DOHH2 (cell line): ENCODE data around the gene CAMTA1.

Source experiments
- H3F3A ChIP-seq: fragments of 200-600 bp; sonication (generic), shearing (Covaris generic); 2 replicates; pipeline ENCODE4 v1.6.0; 2016; ENCODE audit warnings: antibody characterized with exemption, mild to moderate bottlenecking; ENCODE audit not compliant: control insufficient read depth, insufficient read depth
- H3K27ac ChIP-seq: fragments of 200-600 bp; sonication (generic); 2 replicates; pipeline ENCODE4 v1.5.1; 2014; ENCODE audit warnings: low read depth, mild to moderate bottlenecking, low read length, moderate library complexity
- H3K27me3 ChIP-seq: fragments of 200-600 bp; sonication (generic); 2 replicates; pipeline ENCODE4 v1.6.1; 2014; ENCODE audit warnings: mild to moderate bottlenecking, low read length, mixed read lengths; ENCODE audit not compliant: control insufficient read depth
- H3K36me3 ChIP-seq: fragments of 200-600 bp; sonication (generic); 2 replicates; pipeline ENCODE4 v1.6.1; 2014; ENCODE audit warnings: mild to moderate bottlenecking, low read length, moderate library complexity, mixed read lengths; ENCODE audit not compliant: control insufficient read depth
- H3K4me1 ChIP-seq: fragments of 200-600 bp; sonication (generic); 2 replicates; pipeline ENCODE4 v1.6.1; 2014; ENCODE audit warnings: mild to moderate bottlenecking, low read length, mixed read lengths; ENCODE audit not compliant: control insufficient read depth
- H3K4me2 ChIP-seq: fragments of 200-600 bp; sonication (generic); 2 replicates; pipeline ENCODE4 v1.6.0; 2014; ENCODE audit warnings: mild to moderate bottlenecking, low read length, moderate library complexity
- H3K4me3 ChIP-seq: fragments of 200-600 bp; sonication (generic); 2 replicates; pipeline ENCODE4 v1.5.1; 2014; ENCODE audit warnings: mild to moderate bottlenecking, low read length, mixed read lengths
- H3K79me2 ChIP-seq: fragments of 200-600 bp; sonication (generic); 2 replicates; pipeline ENCODE4 v1.6.1; 2014; ENCODE audit warnings: mild to moderate bottlenecking, low read length, mixed read lengths; ENCODE audit not compliant: control insufficient read depth
- H3K9me2 ChIP-seq: fragments of 200-600 bp; sonication (generic); replicated peaks from 2 replicates; pipeline ENCODE4 v1.6.1; 2014; ENCODE audit warnings: mild to moderate bottlenecking, low read length, mixed read lengths; ENCODE audit not compliant: control insufficient read depth
- H3K9me3 ChIP-seq: fragments of 200-600 bp; sonication (generic); 2 replicates; pipeline ENCODE4 v1.6.1; 2014; ENCODE audit warnings: antibody characterized with exemption, low read length, mixed read lengths; ENCODE audit not compliant: control insufficient read depth, insufficient read depth
- H4K20me1 ChIP-seq: fragments of 200-600 bp; sonication (generic); 2 replicates; pipeline ENCODE4 v1.6.0; 2014; ENCODE audit warnings: low read depth, mild to moderate bottlenecking, antibody characterized with exemption, low read length, moderate library complexity; ENCODE audit not compliant: control insufficient read depth, insufficient read depth
- CTCF ChIP-seq: fragments of 200-600 bp; sonication (generic); IDR thresholded peaks from one replicate; pipeline ENCODE4 v1.5.1; 2014; ENCODE audit warnings: antibody characterized with exemption, mild to moderate bottlenecking, low read depth, low read length; ENCODE audit not compliant: poor library complexity, severe bottlenecking
- EZH2phosphoT487 ChIP-seq: fragments of 200-600 bp; sonication (generic); IDR thresholded peaks from 2 replicates; pipeline ENCODE4 v1.6.1; 2017; ENCODE audit warnings: borderline replicate concordance, mild to moderate bottlenecking, antibody characterized with exemption, low read length, moderate library complexity, mixed read lengths

CAMTA1 gene

DNA sequence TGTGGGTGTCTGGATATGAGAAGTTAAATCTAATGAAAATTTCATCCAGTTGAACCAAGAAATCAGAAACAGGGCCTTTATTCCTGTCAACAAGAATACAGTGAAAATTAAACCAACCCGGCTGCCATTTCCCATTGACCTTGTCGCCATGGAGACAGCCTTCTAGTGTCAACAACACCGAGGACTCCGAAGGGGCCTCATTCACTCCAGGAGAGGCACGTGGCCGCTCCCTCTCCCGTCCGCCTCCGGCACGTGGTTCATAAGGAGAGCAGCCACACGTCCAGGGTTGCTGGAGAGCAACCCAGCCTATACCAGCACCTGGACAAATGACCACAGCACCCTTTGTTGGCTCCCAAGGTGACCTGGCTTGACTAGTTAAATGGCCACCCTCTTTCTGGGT lies 865.5 kb downstream of the CAMTA1 start:
- no peaks in the 10 kb centered on the region for H3K9me3 ChIP-seq
- no peaks in the 10 kb centered on the region for H4K20me1 ChIP-seq
- H3K36me3 ChIP-seq = no peaks in the 10 kb centered on the region
- no peaks in the 10 kb centered on the region for H3F3A ChIP-seq
- H3K4me3 ChIP-seq = no peak overlapping the region
- no peaks in the 10 kb centered on the region for H3K9me2 ChIP-seq
- no peak overlapping the region for H3K27ac ChIP-seq
- H3K4me2 ChIP-seq = no peak overlapping the region
- no peak for TF ChIP-seq CTCF
- no peak for TF ChIP-seq EZH2phosphoT487
- no peaks in the 10 kb centered on the region for H3K4me1 ChIP-seq
- H3K79me2 ChIP-seq = no peaks in the 10 kb centered on the region
- H3K27me3 ChIP-seq = no peaks in the 10 kb centered on the region

DNA sequence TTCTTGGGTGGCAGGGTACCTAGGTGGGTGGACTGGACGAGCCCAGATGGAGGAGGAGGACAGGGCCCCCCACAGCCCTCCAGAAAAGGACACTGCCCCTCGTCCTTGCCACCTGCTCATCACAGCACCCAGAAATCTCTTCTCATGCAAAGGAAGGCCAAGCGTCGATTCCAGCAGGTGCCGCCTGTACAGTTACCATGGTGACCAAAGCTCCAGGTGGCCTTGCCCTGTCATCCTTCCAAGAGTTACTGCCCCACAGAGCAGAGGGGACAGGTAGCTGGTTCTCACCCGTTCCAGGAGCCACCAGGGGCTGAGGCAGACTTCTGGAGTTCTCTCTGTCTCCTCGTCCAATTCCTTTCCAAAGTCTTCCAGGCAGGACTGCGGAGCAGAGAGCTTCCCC lies 865.9 kb downstream of the CAMTA1 start:
- Histone ChIP-seq H3K9me3 (no peaks in the 10 kb centered on the region), H3K4me2 (no peak overlapping the region), H3K79me2 (no peaks in the 10 kb centered on the region), H3K27ac (no peak overlapping the region), H4K20me1 (no peaks in the 10 kb centered on the region), H3K4me3 (no peak overlapping the region), H3K36me3 (no peaks in the 10 kb centered on the region), H3K9me2 (no peaks in the 10 kb centered on the region), H3K27me3 (no peaks in the 10 kb centered on the region), H3F3A (no peaks in the 10 kb centered on the region), H3K4me1 (no peaks in the 10 kb centered on the region)
- TF ChIP-seq EZH2phosphoT487 = no peak
- TF ChIP-seq CTCF = no peak

GRCh38 chr1:7652061-7652460 lies 866.8 kb downstream of the CAMTA1 start:
- TF ChIP-seq CTCF = no peak
- no peak for TF ChIP-seq EZH2phosphoT487
- H4K20me1 ChIP-seq = no peaks in the 10 kb centered on the region
- H3K4me2 ChIP-seq = no peak overlapping the region
- no peaks in the 10 kb centered on the region for H3F3A ChIP-seq
- no peaks in the 10 kb centered on the region for H3K36me3 ChIP-seq
- H3K27ac ChIP-seq = no peak overlapping the region
- no peaks in the 10 kb centered on the region for H3K9me3 ChIP-seq
- no peak overlapping the region for H3K4me3 ChIP-seq
- no peaks in the 10 kb centered on the region for H3K79me2 ChIP-seq
- H3K27me3 ChIP-seq = no peaks in the 10 kb centered on the region
- no peaks in the 10 kb centered on the region for H3K9me2 ChIP-seq
- H3K4me1 ChIP-seq = no peaks in the 10 kb centered on the region

DNA sequence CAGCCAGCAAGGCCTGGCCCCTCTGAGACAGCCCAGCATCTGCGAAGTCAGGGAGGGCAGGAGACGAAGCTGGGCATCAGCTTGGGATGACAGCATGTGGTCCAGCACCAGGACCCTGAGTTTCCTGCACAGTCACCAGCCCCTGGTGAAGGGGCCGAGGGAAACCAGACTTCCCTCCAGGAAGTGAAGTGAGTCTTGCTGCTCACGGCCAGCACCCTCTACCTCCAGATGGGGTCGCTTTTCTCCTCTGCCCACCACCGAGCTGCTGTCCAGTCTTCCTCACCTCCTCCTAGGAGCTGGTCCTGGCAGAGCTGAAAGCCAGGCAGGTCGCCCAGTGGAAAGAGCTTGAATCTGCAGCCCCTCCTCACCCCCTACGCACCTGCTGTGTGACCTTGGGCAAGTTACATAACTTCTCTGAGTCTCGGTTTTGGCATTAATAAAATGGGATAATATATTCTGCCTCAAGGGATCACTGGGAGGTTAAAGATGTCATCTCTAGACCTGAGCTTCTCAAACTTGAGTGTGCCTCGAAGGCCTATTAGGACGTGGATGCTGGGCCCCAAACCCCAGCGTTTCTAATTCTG lies 867.4 kb downstream of the CAMTA1 start:
- Histone ChIP-seq H3K27me3 (no peaks in the 10 kb centered on the region), H3K27ac (no peak overlapping the region), H3K9me3 (no peaks in the 10 kb centered on the region), H3K4me2 (no peak overlapping the region), H3K9me2 (no peaks in the 10 kb centered on the region), H3K4me1 (no peaks in the 10 kb centered on the region), H4K20me1 (no peaks in the 10 kb centered on the region), H3K36me3 (no peaks in the 10 kb centered on the region), H3F3A (no peaks in the 10 kb centered on the region), H3K79me2 (no peaks in the 10 kb centered on the region), H3K4me3 (no peak overlapping the region)
- TF ChIP-seq CTCF = peak; percentile 23
- no peak for TF ChIP-seq EZH2phosphoT487
